GM10266 (cell line): Measurements from ENCODE around the gene TTC32.
"Not testable (repeated sequence)": the region's sequence is repeated elsewhere in the genome, so short reads cannot be mapped to it uniquely, and the experiment has no call there.

Experiments used
- DNase-seq: peaks from one replicate; pipeline ENCODE4 v3.0.0; 2012; ENCODE audit errors: extremely low spot score
- TF ChIP-seq, protein P1 (sequence below): IDR thresholded peaks from 2 replicates; pipeline ENCODE4 v1.5.1; 2012; ENCODE audit warnings: mild to moderate bottlenecking, low read depth; ENCODE audit not compliant: control insufficient read depth, insufficient read depth; ENCODE audit errors: missing control alignments

Gene TTC32

DNA sequence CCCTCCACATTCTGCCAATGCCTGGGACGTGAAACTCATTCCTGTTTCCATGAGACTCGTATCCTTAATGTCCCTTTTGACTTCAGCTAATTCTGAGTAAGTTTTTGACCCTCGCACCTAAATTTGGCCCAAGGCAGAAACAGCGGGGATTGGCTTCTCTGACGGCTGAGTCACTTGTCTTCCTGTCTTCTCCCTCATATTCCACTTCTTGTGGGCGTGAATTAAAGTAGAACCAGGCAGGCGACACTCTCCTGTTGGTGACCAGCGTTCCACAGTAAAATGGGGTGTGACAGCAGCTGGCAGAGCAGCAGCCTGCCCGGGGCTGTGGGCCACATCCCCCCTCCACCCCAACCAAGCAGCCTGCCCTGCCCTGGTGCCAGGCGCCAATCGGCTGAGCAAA is 15.5 kb downstream of the TTC32 start:
- TF ChIP-seq, protein P1, sequence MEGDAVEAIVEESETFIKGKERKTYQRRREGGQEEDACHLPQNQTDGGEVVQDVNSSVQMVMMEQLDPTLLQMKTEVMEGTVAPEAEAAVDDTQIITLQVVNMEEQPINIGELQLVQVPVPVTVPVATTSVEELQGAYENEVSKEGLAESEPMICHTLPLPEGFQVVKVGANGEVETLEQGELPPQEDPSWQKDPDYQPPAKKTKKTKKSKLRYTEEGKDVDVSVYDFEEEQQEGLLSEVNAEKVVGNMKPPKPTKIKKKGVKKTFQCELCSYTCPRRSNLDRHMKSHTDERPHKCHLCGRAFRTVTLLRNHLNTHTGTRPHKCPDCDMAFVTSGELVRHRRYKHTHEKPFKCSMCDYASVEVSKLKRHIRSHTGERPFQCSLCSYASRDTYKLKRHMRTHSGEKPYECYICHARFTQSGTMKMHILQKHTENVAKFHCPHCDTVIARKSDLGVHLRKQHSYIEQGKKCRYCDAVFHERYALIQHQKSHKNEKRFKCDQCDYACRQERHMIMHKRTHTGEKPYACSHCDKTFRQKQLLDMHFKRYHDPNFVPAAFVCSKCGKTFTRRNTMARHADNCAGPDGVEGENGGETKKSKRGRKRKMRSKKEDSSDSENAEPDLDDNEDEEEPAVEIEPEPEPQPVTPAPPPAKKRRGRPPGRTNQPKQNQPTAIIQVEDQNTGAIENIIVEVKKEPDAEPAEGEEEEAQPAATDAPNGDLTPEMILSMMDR = no peak
- DNase-seq = no peak

DNA sequence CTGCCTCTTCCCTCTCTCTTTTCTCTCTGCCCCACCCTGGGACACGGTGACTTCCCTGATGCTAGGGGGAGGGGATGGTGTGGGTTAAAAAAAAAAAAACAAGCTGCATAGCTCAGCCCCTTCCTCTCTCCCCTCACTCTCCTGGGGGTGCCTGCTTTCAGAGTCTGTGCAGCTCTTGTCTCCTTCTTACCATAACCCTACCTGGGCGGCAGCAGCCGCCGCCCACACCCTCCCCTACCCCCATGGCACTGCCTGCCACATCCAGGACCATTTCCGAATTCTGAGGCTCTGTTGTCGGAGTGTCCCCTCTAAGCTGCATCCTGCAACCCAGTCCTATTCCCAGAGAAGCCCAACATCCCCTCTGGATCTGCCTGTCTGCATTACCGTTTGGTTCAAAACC is 16.0 kb downstream of the TTC32 start:
- TF ChIP-seq, protein P1 = no peak
- DNase-seq = no peak

DNA sequence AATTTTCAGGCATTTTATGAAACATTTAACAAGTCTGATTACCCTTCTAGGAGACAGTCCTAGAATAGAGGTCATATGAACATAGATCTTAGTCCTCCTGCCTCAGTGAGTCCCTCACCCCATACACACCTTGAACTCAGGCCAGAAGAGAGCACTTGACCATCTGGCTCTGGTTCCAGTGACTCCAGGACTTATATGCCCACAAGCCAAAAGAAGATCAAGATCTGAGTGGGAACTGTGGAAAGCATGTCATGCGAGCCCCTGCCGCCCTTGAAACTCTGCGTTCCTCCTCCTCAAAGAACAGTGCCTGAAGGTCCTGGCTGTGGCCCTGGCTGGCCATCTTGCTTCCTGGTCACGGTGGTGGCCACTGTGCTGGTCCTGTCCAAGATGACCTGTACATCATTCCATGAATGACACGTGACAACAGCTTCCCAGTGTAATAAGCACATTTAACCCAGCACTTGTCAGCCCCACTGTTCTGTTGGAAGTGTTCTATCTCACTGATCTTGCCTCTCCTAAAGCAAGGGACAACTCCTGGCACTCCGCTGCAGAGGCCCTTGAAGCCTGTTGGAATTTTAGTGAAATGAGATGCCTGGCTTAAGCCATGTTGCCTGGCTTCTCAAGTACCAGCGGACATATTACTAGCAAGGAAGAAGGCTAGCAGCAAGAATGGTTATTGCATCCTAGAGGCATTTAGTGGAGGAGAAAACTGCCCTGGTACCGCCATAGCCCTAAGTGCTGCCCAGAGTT is 17.6 kb downstream of the TTC32 start:
- TF ChIP-seq, protein P1 = no peak
- DNase-seq = no peak

DNA sequence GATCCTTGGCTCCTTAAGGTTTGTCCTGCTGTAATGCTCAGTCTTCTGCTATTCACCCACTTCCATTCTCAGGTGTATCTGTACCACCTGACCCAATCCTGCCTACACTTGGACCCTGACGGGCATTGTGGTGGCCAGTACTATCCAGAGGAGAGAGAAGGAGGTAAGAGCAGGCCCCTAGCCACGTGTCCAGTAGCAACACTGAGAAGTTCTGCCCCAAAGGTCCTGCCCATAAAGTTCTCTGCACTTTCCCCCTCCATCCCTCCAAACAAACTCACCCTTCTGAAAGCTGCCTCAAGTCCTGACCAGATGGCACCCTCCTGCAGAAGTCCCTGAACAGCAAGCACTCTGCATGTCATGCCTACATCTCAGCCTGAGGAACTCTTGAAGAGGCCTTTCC is 18.3 kb downstream of the TTC32 start:
- no peak for DNase-seq
- TF ChIP-seq, protein P1 = no peak

DNA sequence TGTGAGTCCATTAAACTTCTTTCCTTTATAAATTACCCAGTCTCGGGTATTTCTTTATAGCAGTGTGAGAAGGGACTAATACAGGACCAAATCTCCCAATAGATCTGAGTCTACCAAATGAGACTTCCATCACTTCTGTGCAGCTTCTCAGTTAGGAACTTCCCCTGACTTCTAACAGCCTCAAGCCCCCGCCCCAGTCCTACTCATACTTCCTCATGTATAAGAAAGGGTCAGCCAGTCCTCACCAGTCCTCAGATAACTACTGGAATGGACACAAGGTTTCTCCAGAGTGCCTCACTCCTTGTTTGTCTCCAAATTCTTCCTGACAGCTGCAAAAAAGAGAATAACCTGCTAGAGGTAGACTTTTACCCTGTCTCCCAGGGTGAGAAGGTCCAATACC is 19.5 kb downstream of the TTC32 start:
- DNase-seq = no peak
- TF ChIP-seq, protein P1 = no peak

DNA sequence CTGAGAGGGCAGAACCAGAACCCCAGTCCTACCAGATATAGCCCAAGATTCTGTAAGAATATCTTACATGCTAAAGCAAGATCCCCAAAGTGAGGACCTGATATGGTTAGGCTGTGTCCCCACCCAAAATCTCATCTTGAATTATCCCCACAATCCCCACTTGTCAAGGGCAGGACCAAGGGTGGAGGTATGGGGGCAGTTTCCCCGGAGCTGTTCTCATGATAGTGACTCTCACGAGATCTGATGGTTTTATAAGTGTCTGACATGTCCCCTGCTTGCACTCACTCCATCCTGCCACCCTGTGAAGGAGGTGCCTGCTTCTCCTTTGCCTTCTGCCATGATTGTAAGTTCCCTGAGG is 19.9 kb downstream of the TTC32 start:
- DNase-seq = no peak
- TF ChIP-seq, protein P1 = no peak

DNA sequence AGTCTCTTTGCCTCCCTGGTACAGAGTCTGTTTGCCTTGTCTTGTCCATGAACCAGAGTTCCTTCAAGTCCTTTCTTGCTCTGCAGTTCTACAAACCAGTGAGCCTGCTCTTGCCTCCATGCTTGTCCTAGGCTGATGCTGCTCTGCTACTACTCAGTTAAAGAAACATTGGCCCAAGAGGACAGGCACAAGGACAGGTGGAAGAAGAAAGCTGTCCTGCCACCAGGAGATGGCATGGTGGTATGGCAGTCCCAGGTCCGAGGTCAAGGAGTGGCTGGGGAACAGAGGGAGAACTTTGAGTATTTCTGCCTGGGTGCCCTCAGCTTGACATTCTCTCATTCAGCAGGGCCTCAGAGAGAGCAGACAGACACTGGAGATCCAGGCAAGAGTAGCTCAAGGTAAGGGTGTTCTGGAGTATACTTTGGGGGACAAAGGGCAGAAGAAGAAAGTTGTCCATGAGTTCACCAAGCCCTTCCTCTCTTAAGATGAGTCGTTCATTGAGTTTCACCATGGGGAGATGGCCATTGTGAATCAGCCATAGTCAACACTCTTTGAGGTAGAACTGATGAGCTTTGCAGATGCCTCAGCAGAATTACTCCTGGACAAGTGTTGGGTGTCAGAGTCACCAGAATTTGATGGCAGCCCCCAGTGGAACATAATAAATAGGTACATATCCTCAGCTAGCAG is 20.4 kb downstream of the TTC32 start:
- DNase-seq = no peak
- TF ChIP-seq, protein P1 = no peak

DNA sequence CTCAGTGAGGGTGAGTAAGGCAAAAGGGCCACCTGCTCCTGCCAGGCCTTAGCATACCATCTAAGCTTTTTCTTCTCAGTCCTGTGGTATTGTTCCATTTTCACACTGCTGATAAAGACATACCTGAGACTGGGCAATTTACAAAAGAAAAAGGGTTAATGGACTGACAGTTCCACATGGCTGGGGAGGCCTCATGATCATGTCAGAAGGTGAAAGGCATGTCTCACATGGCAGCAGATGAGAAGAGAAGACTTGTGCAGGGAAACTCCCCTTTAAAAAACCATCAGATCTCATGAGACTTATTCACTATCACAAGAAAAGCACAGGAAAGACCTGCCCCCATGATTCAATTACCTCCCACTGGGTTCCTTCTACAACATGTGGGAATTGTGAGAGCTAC is 21.6 kb downstream of the TTC32 start:
- not testable (repeated sequence) for DNase-seq
